Fibroblast of skin of left biceps (primary cell): Measurements from ENCODE around the gene CST6.

Experiments
- DNase-seq, 2 experiments: peaks; one replicate each; pipeline ENCODE4 v3.0.0-alpha.2; 2013; ENCODE audit warnings: low read depth in 2 of 2

CST6 gene

DNA sequence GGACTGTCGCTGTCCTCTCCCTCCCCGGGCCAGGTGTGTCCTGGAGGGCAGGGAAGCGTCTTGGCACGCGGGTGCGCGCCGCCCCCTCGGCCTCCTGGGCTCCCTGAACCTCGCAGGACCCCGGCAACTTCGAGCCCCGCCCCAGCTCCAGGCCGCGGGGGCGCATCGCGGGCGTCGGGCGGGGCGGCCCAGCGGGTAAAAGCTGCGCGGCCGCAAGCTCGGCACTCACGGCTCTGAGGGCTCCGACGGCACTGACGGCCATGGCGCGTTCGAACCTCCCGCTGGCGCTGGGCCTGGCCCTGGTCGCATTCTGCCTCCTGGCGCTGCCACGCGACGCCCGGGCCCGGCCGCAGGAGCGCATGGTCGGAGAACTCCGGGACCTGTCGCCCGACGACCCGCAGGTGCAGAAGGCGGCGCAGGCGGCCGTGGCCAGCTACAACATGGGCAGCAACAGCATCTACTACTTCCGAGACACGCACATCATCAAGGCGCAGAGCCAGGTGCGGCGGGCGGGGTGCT is at the start of gene CST6:
TSS of gene CST6 (plus strand) at position 224 of the 519 bp plus-strand sequence. CDS start at position 261, 37 bp downstream.
- DNase-seq: no peak

- DNase-seq: no peak
Observed at GRCh38 chr11:65962141-65962564, 49.7 kb upstream of the CST6 start.

DNA sequence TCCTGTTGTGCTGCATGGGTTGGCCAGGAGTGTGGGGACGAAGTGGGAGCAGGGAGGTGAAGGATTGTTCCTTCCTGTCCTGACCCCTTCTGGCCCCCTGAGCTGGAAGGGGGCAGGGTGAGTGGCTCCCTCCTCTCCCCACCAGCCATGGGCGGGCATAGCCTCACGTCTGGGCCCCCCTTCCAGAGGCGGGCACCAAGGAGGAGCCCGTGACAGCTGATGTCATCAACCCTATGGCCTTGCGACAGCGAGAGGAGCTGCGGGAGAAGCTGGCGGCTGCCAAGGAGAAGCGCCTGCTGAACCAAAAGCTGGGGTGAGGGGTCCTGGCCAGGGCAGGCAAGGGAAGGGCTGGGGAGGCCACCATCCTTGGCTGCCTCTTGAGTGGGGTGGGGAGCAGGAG is 46.9 kb upstream of the CST6 start:
- no peak for DNase-seq

- no peak for DNase-seq
Observed at GRCh38 chr11:65965986-65966762, 45.6 kb upstream of the CST6 start.

DNA sequence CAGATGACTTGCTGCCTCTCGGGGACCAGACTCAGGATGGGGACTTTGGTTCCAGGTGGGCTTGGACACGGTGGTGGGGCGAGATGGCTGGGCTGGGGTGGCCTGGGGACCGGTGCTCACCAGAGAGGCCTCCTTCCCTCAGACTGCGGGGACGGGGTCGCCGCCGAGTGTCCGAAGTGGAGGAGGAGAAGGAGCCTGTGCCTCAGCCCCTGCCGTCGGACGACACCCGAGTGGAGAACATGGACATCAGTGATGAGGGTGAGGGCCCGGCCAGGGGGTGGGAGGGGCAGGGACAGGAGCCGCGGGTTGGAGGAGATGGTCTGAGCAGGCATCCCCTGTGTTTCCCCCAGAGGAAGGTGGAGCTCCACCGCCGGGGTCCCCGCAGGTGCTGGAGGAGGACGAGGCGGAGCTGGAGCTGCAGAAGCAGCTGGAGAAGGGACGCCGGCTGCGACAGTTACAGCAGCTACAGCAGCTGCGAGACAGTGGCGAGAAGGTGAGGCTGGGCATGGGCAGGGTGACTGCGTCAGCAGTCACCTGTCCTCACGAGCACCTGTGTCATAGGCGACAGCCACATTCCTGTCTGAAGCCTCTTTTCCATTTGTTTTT is 44.4 kb upstream of the CST6 start:
- no peak for DNase-seq

DNA sequence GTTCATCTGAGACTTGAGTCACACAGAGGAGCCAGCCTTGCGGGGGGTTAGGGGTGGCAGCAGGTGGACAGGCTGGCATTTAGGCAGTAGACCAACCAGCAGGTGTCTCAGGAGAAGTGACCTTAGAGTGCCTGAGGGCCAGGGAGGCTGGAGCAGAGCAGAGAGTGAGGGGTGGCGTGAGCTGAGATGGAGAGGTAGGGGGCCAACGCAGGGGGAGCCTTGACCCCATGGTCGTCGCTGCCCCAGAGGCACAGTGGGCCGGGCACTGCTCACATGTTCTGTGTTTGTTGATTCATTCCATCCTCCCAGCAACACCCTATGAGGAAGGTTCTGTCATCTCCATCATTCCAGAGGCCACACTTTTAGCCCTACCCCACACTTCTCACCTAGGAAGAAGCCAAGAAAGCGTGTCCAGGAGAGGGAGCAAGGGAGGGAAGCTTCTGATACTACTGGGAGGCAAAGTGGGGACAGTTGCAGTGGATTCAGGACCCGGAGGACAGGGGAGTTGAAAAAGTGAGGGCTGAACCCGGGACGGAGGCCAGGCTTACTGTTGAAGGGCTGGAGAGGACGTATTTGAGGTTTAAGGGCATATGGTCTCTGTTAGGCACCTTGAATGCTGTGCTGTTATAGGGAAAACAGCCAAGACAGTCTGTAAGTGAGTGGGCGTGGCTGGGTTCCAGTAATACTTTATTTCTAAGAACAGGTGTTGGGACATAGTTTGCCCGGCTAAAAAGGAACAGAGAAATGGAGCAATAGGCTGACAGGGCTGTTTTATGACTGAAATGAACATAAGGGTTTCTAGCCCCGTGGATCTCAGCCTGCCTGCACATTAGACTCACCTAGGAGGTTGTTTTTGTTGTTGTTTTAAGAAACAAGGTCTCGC is 43.0 kb upstream of the CST6 start:
- DNase-seq: no peak

DNA sequence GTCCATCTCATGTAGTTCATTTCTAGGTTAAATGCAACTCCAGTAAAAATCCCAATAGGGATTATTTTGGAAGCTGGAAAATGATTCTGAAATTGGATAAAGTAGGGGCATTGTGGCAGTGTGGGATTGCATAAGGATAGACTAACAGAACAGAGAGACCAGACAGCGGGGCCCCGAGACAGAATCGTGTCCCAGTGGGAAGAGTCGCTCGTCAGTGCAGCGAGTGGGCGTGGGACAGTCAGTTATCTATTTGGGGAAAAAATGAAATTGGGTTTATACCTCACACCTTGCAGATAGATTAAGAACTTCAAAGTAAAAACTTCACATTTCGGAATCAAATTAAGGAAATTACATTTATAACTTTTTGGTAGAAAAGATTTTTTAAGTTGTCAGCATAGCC is 39.7 kb upstream of the CST6 start:
- DNase-seq: no peak

- no peak for DNase-seq
Observed at GRCh38 chr11:65973439-65974110, 38.2 kb upstream of the CST6 start.

GRCh38 chr11:65975771-65976170 is 36.0 kb upstream of the CST6 start:
- no peak for DNase-seq

DNA sequence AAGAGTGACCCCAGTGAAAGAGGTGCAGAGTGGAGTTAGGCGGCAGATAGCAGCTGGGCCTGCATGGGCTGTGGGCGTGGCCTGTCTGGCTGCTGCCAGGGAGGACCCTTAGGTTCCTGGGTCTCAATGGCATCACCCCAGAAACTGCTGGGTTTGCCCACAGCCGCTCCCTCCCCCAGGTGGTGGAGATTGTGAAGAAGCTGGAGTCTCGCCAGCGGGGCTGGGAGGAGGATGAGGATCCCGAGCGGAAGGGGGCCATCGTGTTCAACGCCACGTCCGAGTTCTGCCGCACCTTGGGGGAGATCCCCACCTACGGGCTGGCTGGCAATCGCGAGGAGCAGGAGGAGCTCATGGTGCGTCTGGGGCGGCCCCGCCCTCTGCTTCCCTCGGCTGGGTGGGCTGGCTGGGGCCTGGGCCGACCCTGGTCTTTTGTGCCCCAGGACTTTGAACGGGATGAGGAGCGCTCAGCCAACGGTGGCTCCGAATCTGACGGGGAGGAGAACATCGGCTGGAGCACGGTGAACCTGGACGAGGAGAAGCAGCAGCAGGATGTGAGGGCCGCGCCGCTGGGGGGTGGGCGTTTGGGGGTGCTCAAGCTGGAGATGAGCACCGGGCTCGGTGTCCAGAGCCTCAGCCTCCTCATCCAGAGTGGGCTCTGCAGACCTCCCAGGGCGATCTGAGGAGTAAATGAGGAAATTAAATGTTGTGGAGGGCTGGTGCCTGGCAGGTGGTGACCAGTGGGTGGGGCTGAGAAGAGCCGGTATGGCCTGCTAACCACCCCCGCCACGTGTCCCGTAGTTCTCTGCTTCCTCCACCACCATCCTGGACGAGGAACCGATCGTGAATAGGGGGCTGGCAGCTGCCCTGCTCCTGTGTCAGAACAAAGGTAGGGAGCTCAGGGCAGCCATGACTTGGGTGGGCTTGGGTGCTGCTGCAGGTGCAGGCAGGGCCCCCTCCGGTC is 35.3 kb upstream of the CST6 start:
- no peak for DNase-seq

DNA sequence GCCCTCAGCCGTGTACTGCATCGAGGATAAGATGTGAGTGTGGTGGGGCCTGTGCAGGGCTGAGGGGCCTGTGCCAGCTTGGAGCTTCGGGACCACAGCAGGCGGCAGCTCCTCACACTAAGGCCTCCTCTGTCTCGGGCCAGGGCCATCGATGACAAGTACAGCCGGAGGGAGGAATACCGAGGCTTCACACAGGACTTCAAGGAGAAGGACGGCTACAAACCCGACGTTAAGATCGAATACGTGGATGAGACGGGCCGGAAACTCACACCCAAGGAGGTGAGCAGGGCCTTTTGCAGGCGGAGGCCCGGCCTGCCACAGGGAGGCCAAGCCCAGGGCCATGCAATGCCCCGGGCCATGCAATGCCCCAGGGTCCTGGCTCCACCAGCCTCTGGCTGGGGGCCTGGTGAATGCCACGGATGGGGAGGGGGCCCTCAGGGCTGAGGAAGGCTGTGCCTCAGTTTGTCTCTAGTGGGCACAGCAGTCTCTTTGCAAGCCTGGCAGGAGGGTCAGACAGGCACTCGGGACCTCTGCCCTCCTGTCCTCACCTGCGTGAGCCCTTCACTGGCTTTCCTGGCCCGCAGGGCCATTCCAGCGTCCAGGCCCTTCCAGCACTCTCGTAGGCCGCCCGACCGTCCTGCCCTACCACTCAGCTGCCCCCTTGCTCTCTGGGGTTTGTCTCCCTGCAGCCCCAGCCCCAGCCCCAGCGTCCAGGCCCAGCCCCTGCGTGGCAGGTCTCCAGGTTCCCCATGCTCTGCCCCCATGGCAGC is 34.0 kb upstream of the CST6 start:
- no peak for DNase-seq

- DNase-seq: no peak
Observed at GRCh38 chr11:65978391-65979238, 33.2 kb upstream of the CST6 start.

- DNase-seq: no peak
Observed at GRCh38 chr11:65979261-65979759, 32.5 kb upstream of the CST6 start.

DNA sequence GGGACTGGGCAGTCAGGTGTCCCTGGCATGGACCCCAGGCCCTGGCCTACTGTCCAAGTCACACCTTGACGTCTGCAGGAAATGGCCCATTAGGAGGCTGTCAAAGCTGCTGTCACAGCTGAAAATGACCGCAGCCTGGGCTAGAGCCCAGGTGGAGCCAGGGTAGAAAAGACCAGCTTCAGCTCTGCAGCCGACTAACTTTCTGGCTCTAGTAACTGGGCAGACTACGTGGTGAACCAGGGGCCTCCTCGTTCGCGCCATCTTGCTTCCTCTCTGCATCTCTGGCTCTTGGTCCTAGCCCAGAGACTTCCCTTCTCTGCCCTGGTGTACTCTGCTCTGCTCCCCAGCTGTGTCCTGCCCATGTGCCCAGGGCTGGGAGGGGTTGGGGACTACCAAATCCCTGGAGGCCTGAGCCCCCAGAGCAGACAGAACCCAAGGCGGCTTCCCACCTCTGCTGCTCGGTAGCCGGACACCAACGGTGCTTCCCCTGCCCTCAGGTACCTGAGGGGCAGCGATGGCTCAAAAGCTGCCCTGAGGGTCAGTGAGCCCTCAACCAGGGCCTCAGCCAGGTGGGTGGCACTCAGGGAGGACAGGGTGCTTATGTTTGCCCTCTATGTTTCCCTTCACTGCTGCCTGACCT is 30.6 kb upstream of the CST6 start:
- DNase-seq: no peak

GRCh38 chr11:65981972-65982823 is 29.6 kb upstream of the CST6 start:
- DNase-seq: no peak

- no peak for DNase-seq
Observed at GRCh38 chr11:65982824-65983588, 28.8 kb upstream of the CST6 start.
